Uterus (tissue), 4 donors: Measurements from ENCODE around the gene PAGR1. TPM values are rescaled to one million over a fixed set of nuclear protein-coding genes. Genes with fewer than 3 reads are reported as not detected.
A peak's percentile ranks its signal among the peaks of the same experiment; 100 is the strongest.

ENCODE experiments used
- DNase-seq, 2 donors: peaks; one replicate each; pipeline ENCODE4 v3.0.0-alpha.2; 2019 to 2020
- H3K27ac ChIP-seq, 2 donors: fragments of 200-600 bp; sonication (generic); 1 replicate in 1 of 2; 2 replicates in 1 of 2; pipeline ENCODE4 v1.5.1; 2016 to 2018
- H3K27me3 ChIP-seq, 2 donors: fragments of 200-600 bp; sonication (generic); one replicate each; pipeline ENCODE4 v1.5.1; 2018 to 2019; ENCODE audit warnings: control low read depth in 1 of 2
- H3K36me3 ChIP-seq, 2 donors: fragments of 200-600 bp; sonication (generic); one replicate each; pipeline ENCODE4 v1.5.1; 2019; ENCODE audit warnings: control low read depth in 1 of 2
- H3K4me1 ChIP-seq, 2 donors: fragments of 200-600 bp; sonication (generic); one replicate each; pipeline ENCODE4 v1.5.1; 2018 to 2019; ENCODE audit warnings: control low read depth in 1 of 2
- H3K4me3 ChIP-seq, 2 donors: fragments of 200-600 bp; sonication (generic); 1 replicate in 1 of 2; 2 replicates in 1 of 2; pipeline ENCODE4 v1.5.1; 2018 to 2019; ENCODE audit warnings: mild to moderate bottlenecking in 1 of 2
- H3K9me3 ChIP-seq, 2 donors: fragments of 200-600 bp; sonication (generic); one replicate each; pipeline ENCODE4 v1.5.1; 2019; ENCODE audit warnings: control low read depth in 1 of 2
- CTCF ChIP-seq, 4 experiments: fragments of 200-600 bp in 2 of 4; fragments of 450-650 bp in 2 of 4; sonication (generic) in 2 of 4; IDR thresholded peaks; one replicate each; pipeline ENCODE4 v1.5.1; 2016 to 2019; ENCODE audit warnings: antibody characterized with exemption in 4 of 4, mild to moderate bottlenecking in 2 of 4, moderate library complexity in 1 of 4
- POLR2A ChIP-seq, 2 donors: fragments of 450-650 bp; IDR thresholded peaks; one replicate each; pipeline ENCODE4 v1.6.1; 2016; ENCODE audit warnings: antibody characterized with exemption in 2 of 2, mild to moderate bottlenecking in 1 of 2, moderate library complexity in 1 of 2
- intact Hi-C: fragments of 100-400 bp; cut with DNase I; formaldehyde crosslinking; loops from one replicate; pipeline ENCODE4 v1.15.1; 2023; ENCODE audit warnings: low total_unique reads
- total RNA-seq, 4 donors: library from RNA; depleted of rRNA in 3 of 4; stranded (reverse); fragments of >200 nt in 3 of 4; gene quantifications; one replicate each; pipeline versions ENCODE4 v1.1.0 to v1.2.4, GENCODE V29; 2014 to 2023
- donor health status: DM: yes; HTN: yes; CAD: no.

PAGR1 gene
- total RNA-seq, 4 donors from 2014 or later, result 36.1 to 85.0 (median 46.9) TPM

GRCh38 chr16:29806641-29807425, 9.1 kb upstream of the PAGR1 start:
- no peaks in the 10 kb centered on the region for H3K9me3 ChIP-seq
- no peaks in the 10 kb centered on the region for H3K36me3 ChIP-seq
- intact Hi-C loops, result no loop called here
- TF ChIP-seq POLR2A (IDR thresholded peaks at IDR 0.05), result no peak
- TF ChIP-seq CTCF (IDR thresholded peaks at IDR 0.05), result no peak
- peaks cover 11 to 28% of the 10 kb centered on the region in 2 donors for H3K4me1 ChIP-seq
- no peaks in the 10 kb centered on the region for H3K27me3 ChIP-seq
- peak overlapping the region; percentile 96 to 99 for H3K27ac ChIP-seq
- DNase-seq, result peak; percentile 67 to 68
- peak overlapping the region; percentile 35 to 61 for H3K4me3 ChIP-seq

GRCh38 chr16:29807426-29808218, 8.3 kb upstream of the PAGR1 start:
- peak overlapping the region; percentile 35 to 61 for H3K4me3 ChIP-seq
- no peaks in the 10 kb centered on the region for H3K27me3 ChIP-seq
- no peaks in the 10 kb centered on the region for H3K36me3 ChIP-seq
- TF ChIP-seq POLR2A (IDR thresholded peaks at IDR 0.05) (peak in 1 of 2 donors; percentile 63), CTCF (IDR thresholded peaks at IDR 0.05) (peak; percentile 24 to 63 (median 54))
- H3K27ac ChIP-seq, result peak overlapping the region; percentile 96 to 99
- peak; percentile 89 for DNase-seq
- no peaks in the 10 kb centered on the region for H3K9me3 ChIP-seq
- peaks cover 11 to 28% of the 10 kb centered on the region in 2 donors for H3K4me1 ChIP-seq
- intact Hi-C loops, result no loop called here

- TF ChIP-seq POLR2A (IDR thresholded peaks at IDR 0.05) (no peak), CTCF (IDR thresholded peaks at IDR 0.05) (no peak)
- H3K4me3 ChIP-seq, result peak overlapping the region; percentile 35 to 61
- peaks cover 11 to 35% of the 10 kb centered on the region in 2 donors for H3K4me1 ChIP-seq
- H3K36me3 ChIP-seq, result no peaks in the 10 kb centered on the region
- peak; percentile 31 to 54 for DNase-seq
- intact Hi-C loops, result no loop called here
- no peaks in the 10 kb centered on the region for H3K27me3 ChIP-seq
- no peaks in the 10 kb centered on the region for H3K9me3 ChIP-seq
- H3K27ac ChIP-seq, result peak overlapping the region; percentile 96 to 99
These were observed 7.6 kb upstream of the PAGR1 start for GRCh38 chr16:29808219-29808900.

GRCh38 chr16:29809031-29809747, 6.8 kb upstream of the PAGR1 start:
- no peaks in the 10 kb centered on the region for H3K27me3 ChIP-seq
- no peaks in the 10 kb centered on the region for H3K9me3 ChIP-seq
- no peaks in the 10 kb centered on the region for H3K36me3 ChIP-seq
- peaks cover 11 to 39% of the 10 kb centered on the region in 2 donors for H3K4me1 ChIP-seq
- intact Hi-C loops, result no loop called here
- H3K27ac ChIP-seq, result peak overlapping the region; percentile 96 to 99
- no peak overlapping the region for H3K4me3 ChIP-seq
- no peak for TF ChIP-seq CTCF (IDR thresholded peaks at IDR 0.05)
- DNase-seq, result peak; percentile 34 to 38
